Left cardiac atrium (tissue), 4 donors: ENCODE measurements around the gene SLC46A1. TPM values are rescaled to one million over a fixed set of nuclear protein-coding genes. Genes with fewer than 3 reads are reported as not detected.
"Not testable (repeated sequence)": the region's sequence is repeated elsewhere in the genome, so short reads cannot be mapped to it uniquely, and the experiment has no call there.

Experiments
- ATAC-seq, 2 donors: fragments of 200-7000 bp; cut with Tn5 transposase; one replicate each; pipeline ENCODE4 v1.9.1; 2020; ENCODE audit warnings: mild to moderate bottlenecking in 2 of 2, moderate library complexity in 2 of 2
- DNase-seq: peaks from one replicate; pipeline ENCODE4 v3.0.0-alpha.2; 2020
- intact Hi-C, 2 donors: fragments of 100-400 bp; cut with DNase I; formaldehyde crosslinking; loops; one replicate each; pipeline versions ENCODE4 v1.14.1 to v1.15.1; 2022 to 2023
- long read RNA-seq: library from polyadenylated mRNA; unstranded; transcript quantifications from one replicate; pipeline ENCODE4 v2.0.0, GENCODE V29; 2021
- total RNA-seq, 2 donors: library from RNA; stranded (reverse); fragmentation: NEBNext Ultra II Directional; extraction: Animal tissue kit (Norgen Biotek cat#: 25700); gene quantifications; one replicate each; pipeline ENCODE4 v1.2.1, GENCODE V29; 2021
- donor health status: DM: no; HTN: yes; CAD: no.
- donor health status: DM: no; HTN: yes; CAD: no; lungs with severe emphysema.
- donor health status: DM: yes; HTN: yes; CAD: no.
- donor health status: Dilated cardiomyopathy.

Gene SLC46A1
- 1 to 10 TPM; 7.0 to 9.9 TPM for total RNA-seq
- long read RNA-seq, full-length matches to known transcripts = 2 of 4 reads
- long read RNA-seq, partial matches to known transcripts = 0 of 4 reads
- long read RNA-seq, other reads (novel, unspliced or antisense) = 2 of 4 reads

GRCh38 chr17:28405632-28406472 lies at the start of gene SLC46A1:
Gene SLC46A1, minus strand, starts transcription at chr17:28406212. Its CDS starts 98 bp downstream, at chr17:28406114.
- DNase-seq (peak; percentile 74), ATAC-seq (peak; percentile 89 to 91)
- intact Hi-C loops = no loop called here

- ATAC-seq = no peak
- intact Hi-C loops = no loop called here
- DNase-seq = no peak
These were observed 43.8 kb upstream of the SLC46A1 start for GRCh38 chr17:28449859-28450258.

GRCh38 chr17:28447396-28447760 lies 41.4 kb upstream of the SLC46A1 start:
- intact Hi-C loops = no loop called here
- no peak for DNase-seq
- no peak for ATAC-seq

- DNase-seq (no peak), ATAC-seq (no peak)
- intact Hi-C loops = no loop called here
These were observed 40.8 kb upstream of the SLC46A1 start for GRCh38 chr17:28446716-28447395.

- DNase-seq (no peak), ATAC-seq (no peak)
- intact Hi-C loops = no loop called here
These were observed 38.1 kb upstream of the SLC46A1 start for GRCh38 chr17:28443901-28444638.

- intact Hi-C loops, ATAC-seq: not testable (repeated sequence)
These were observed 28.3 kb upstream of the SLC46A1 start for GRCh38 chr17:28434326-28434725.

GRCh38 chr17:28433721-28434120 lies 27.7 kb upstream of the SLC46A1 start:
- intact Hi-C loops = no loop called here
- no peak for DNase-seq
- no peak for ATAC-seq

More at GRCh38 chr17:28434326-28434725, 28.3 kb upstream of the SLC46A1 start:
- not testable (repeated sequence) for DNase-seq

GRCh38 chr17:28427982-28428381 lies 22.0 kb upstream of the SLC46A1 start:
- ATAC-seq, DNase-seq, intact Hi-C loops: not testable (repeated sequence)

- no peak for ATAC-seq
- intact Hi-C loops = no loop called here
These were observed 21.4 kb upstream of the SLC46A1 start for GRCh38 chr17:28427371-28427770.

GRCh38 chr17:28426081-28426519 lies 20.1 kb upstream of the SLC46A1 start:
- DNase-seq (no peak), ATAC-seq (no peak)
- intact Hi-C loops = no loop called here

More at GRCh38 chr17:28427371-28427770, 21.4 kb upstream of the SLC46A1 start:
- no peak for DNase-seq

- ATAC-seq (no peak), DNase-seq (no peak)
- intact Hi-C loops = no loop called here
These were observed 19.2 kb upstream of the SLC46A1 start for GRCh38 chr17:28425206-28425605.

- intact Hi-C loops = no loop called here
- DNase-seq = no peak
- ATAC-seq = no peak
These were observed 15.8 kb upstream of the SLC46A1 start for GRCh38 chr17:28421787-28422305.

- intact Hi-C loops = no loop called here
- no peak for DNase-seq
- ATAC-seq = peak; percentile 70 to 84
These were observed 10.8 kb upstream of the SLC46A1 start for GRCh38 chr17:28416703-28417311.

- intact Hi-C loops = no loop called here
- no peak for ATAC-seq
- DNase-seq = no peak
These were observed 9.9 kb upstream of the SLC46A1 start for GRCh38 chr17:28415886-28416285.

- no peak for DNase-seq
- intact Hi-C loops = no loop called here
- no peak for ATAC-seq
These were observed 7.8 kb upstream of the SLC46A1 start for GRCh38 chr17:28413804-28414203.

GRCh38 chr17:28412099-28412498 lies 6.1 kb upstream of the SLC46A1 start:
- intact Hi-C loops = no loop called here
- ATAC-seq (no peak), DNase-seq (no peak)

GRCh38 chr17:28407974-28408306 lies 1.9 kb upstream of the SLC46A1 start:
- DNase-seq (no peak), ATAC-seq (no peak)
- intact Hi-C loops = no loop called here

GRCh38 chr17:28407130-28407973 lies 1.3 kb upstream of the SLC46A1 start:
- no peak for DNase-seq
- ATAC-seq = no peak
- intact Hi-C loops = no loop called here
